GM12878 (cell line): ENCODE results near the gene LGMN. TPM values are rescaled to one million over a fixed set of nuclear protein-coding genes. Genes with fewer than 3 reads are reported as not detected.
"Not testable (repeated sequence)": the region's sequence is repeated elsewhere in the genome, so short reads cannot be mapped to it uniquely, and the experiment has no call there.

Experiments
- ATAC-seq: fragments of 200-7000 bp; cut with Tn5 transposase; 3 replicates; pipeline ENCODE4 v1.9.1; 2020; ENCODE audit warnings: mild to moderate bottlenecking, moderate library complexity
- BruUV-seq: library from RNA; stranded (reverse); fragments of 400-500 nt; replicated peaks from 2 replicates; lab custom pipeline; 2021; lab: Mats Ljungman, UMichigan
- CTCF ChIA-PET: fragments of 300-600 bp; sonication (Branson Sonifier 250); formaldehyde crosslinking; extraction: SDS; loops from one replicate; lab custom pipeline; 2021; ENCODE audit warnings: inconsistent platforms; lab: Yijun Ruan, JAX
- POLR2A ChIA-PET: fragments of 350-600 bp; formaldehyde crosslinking; extraction: SDS; loops from one replicate; lab custom pipeline; 2021; ENCODE audit warnings: inconsistent platforms; lab: Charles Lee
- RAD21 ChIA-PET: fragments of 300-600 bp; sonication (Branson Sonifier 250); formaldehyde crosslinking; loops from one replicate; lab custom pipeline; 2023; ENCODE audit warnings: antibody characterized with exemption; ENCODE audit not compliant: unreplicated experiment; lab: Charles Lee
- SMC1A ChIA-PET: fragments of 300-600 bp; sonication (Branson Sonifier 250); formaldehyde crosslinking; loops from one replicate; lab custom pipeline; 2023; ENCODE audit not compliant: unreplicated experiment, uncharacterized antibody; lab: Charles Lee
- DNase-seq: peaks from one replicate; pipeline ENCODE4 v3.0.0-alpha.2; 2011; ENCODE audit warnings: low read depth, low spot score
- FAIRE-seq: peaks from 3 replicates; lab custom pipeline; 2011; peaks lifted over from hg19 to GRCh38; lab: Jason Lieb, UNC
- H2AFZ ChIP-seq: 2 replicates; pipeline ENCODE4 v1.6.0; 2011; ENCODE audit warnings: low read depth, low read length, control low read depth; ENCODE audit not compliant: control insufficient read depth
- H3K27ac ChIP-seq: 2 replicates; pipeline ENCODE4 v1.5.1; 2011; ENCODE audit warnings: control low read depth; ENCODE audit not compliant: control insufficient read depth, insufficient read depth
- H3K27me3 ChIP-seq, 2 experiments: replicated peaks in 1 of 2; 2 replicates each; pipeline versions ENCODE4 v1.6.0 to v1.6.1; 2011; ENCODE audit warnings: low read length in 1 of 2; ENCODE audit not compliant: control insufficient read depth in 2 of 2, insufficient read depth in 2 of 2
- H3K36me3 ChIP-seq, 2 experiments: 2 replicates each; pipeline ENCODE4 v1.5.1; 2011; ENCODE audit warnings: low read length in 1 of 2; ENCODE audit not compliant: control insufficient read depth in 2 of 2, insufficient read depth in 2 of 2
- H3K4me1 ChIP-seq: 2 replicates; pipeline ENCODE4 v1.6.1; 2011; ENCODE audit warnings: mild to moderate bottlenecking, low read length, moderate library complexity, mixed read lengths; ENCODE audit not compliant: control insufficient read depth, insufficient read depth
- H3K4me2 ChIP-seq: 2 replicates; pipeline ENCODE4 v1.6.0; 2011; ENCODE audit warnings: control low read depth; ENCODE audit not compliant: control insufficient read depth, insufficient read depth
- H3K4me3 ChIP-seq: fragments of 200-600 bp; sonication (generic); 2 replicates; pipeline ENCODE4 v1.5.1; 2016
- H3K79me2 ChIP-seq: 2 replicates; pipeline ENCODE4 v1.6.0; 2011; ENCODE audit warnings: low read length; ENCODE audit not compliant: control insufficient read depth, insufficient read depth
- H3K9ac ChIP-seq: 2 replicates; pipeline ENCODE4 v1.8.0; 2011; ENCODE audit warnings: low read length, control low read depth, mixed read lengths; ENCODE audit not compliant: control insufficient read depth, insufficient read depth
- H3K9me3 ChIP-seq: replicated peaks from 3 replicates; pipeline ENCODE4 v1.5.1; 2011; ENCODE audit warnings: mild to moderate bottlenecking, low read length; ENCODE audit not compliant: control insufficient read depth, insufficient read depth
- H4K20me1 ChIP-seq: 2 replicates; pipeline ENCODE4 v1.6.0; 2011; ENCODE audit not compliant: control insufficient read depth, insufficient read depth
- BACH1 ChIP-seq: fragments of 450-650 bp; IDR thresholded peaks from 2 replicates; pipeline ENCODE4 v1.6.1; 2017; ENCODE audit warnings: mild to moderate bottlenecking, borderline replicate concordance
- BCL11A ChIP-seq: IDR thresholded peaks from 2 replicates; pipeline ENCODE4 v1.6.1; 2011; ENCODE audit warnings: low read depth, low read length
- CBFB ChIP-seq: IDR thresholded peaks from 2 replicates; pipeline ENCODE4 v1.6.1; 2016; ENCODE audit warnings: antibody characterized with exemption, low read depth
- CEBPB ChIP-seq, 2 experiments: fragments of 150-350 bp in 1 of 2; IDR thresholded peaks; 2 replicates each; pipeline ENCODE4 v1.6.1; 2012 to 2014; ENCODE audit warnings: low read depth in 2 of 2, low read length in 2 of 2, borderline replicate concordance in 1 of 2, inconsistent platforms in 1 of 2
- DPF2 ChIP-seq: fragments of 450-650 bp; IDR thresholded peaks from 2 replicates; pipeline ENCODE4 v1.6.1; 2017; ENCODE audit warnings: mild to moderate bottlenecking
- EED ChIP-seq: sonication (generic); IDR thresholded peaks from 2 replicates; pipeline ENCODE4 v1.6.1; 2016; ENCODE audit warnings: antibody characterized with exemption, low read depth
- GATAD2B ChIP-seq: fragments of 450-650 bp; conservative IDR thresholded peaks from 2 replicates; pipeline ENCODE4 v1.6.1; 2017; ENCODE audit warnings: low read depth, mild to moderate bottlenecking, moderate library complexity
- IKZF2 ChIP-seq, 2 experiments: fragments of 450-650 bp; IDR thresholded peaks; 2 replicates each; pipeline ENCODE4 v1.6.1; 2017; ENCODE audit warnings: mild to moderate bottlenecking in 2 of 2, moderate library complexity in 2 of 2
- MEF2B ChIP-seq: fragments of 450-650 bp; IDR thresholded peaks from 2 replicates; pipeline ENCODE4 v1.6.1; 2018; ENCODE audit warnings: mild to moderate bottlenecking, moderate library complexity; ENCODE audit not compliant: partially characterized antibody, poor library complexity, severe bottlenecking
- MYB ChIP-seq: fragments of 150-350 bp; IDR thresholded peaks from 2 replicates; pipeline ENCODE4 v1.6.1; 2014; ENCODE audit warnings: mild to moderate bottlenecking, low read depth, low read length, borderline replicate concordance
- NFIC ChIP-seq: IDR thresholded peaks from 2 replicates; pipeline ENCODE4 v1.6.1; 2012; ENCODE audit warnings: low read depth, mild to moderate bottlenecking, inconsistent platforms, low read length, moderate library complexity
- PAX8 ChIP-seq: fragments of 450-650 bp; IDR thresholded peaks from 2 replicates; pipeline ENCODE4 v1.6.1; 2017; ENCODE audit warnings: mild to moderate bottlenecking, moderate library complexity
- RAD51 ChIP-seq: fragments of 450-650 bp; IDR thresholded peaks from 2 replicates; pipeline ENCODE4 v1.6.1; 2016; ENCODE audit warnings: moderate library complexity, mild to moderate bottlenecking, inconsistent platforms
- RELA ChIP-seq: fragments of 450-650 bp; IDR thresholded peaks from 2 replicates; pipeline ENCODE4 v1.8.0; 2014; ENCODE audit warnings: borderline replicate concordance; ENCODE audit not compliant: partially characterized antibody
- TCF12 ChIP-seq: IDR thresholded peaks from 2 replicates; pipeline ENCODE4 v1.6.1; 2011; ENCODE audit warnings: low read depth, mild to moderate bottlenecking, low read length
- ZBED1 ChIP-seq: IDR thresholded peaks from 2 replicates; pipeline ENCODE4 v1.6.1; 2016; ENCODE audit warnings: borderline replicate concordance
- ZNF217 ChIP-seq: fragments of 450-650 bp; IDR thresholded peaks from 2 replicates; pipeline ENCODE4 v1.6.1; 2017; ENCODE audit warnings: antibody characterized with exemption, mild to moderate bottlenecking
- WGBS: methylation state at CpG from one replicate; pipeline ENCODE4 v1.1.6; 2016; ENCODE audit warnings: low lambda C conversion rate; ENCODE audit not compliant: insufficient replicate concordance, insufficient coverage; ENCODE audit errors: missing lambda C conversion rate; 5-methylcytosine and 5-hydroxymethylcytosine counted together
- in situ Hi-C: fragments of 300-500 bp; cut with MboI; formaldehyde crosslinking; loops from 9 replicates; pipeline ENCODE4 v1.14.3; 2018; ENCODE audit warnings: mixed read lengths
- intact Hi-C: fragments of 100-400 bp; cut with micrococcal nuclease; formaldehyde crosslinking; loops from one replicate; pipeline ENCODE4 v1.14.2; 2022; ENCODE audit not compliant: unreplicated experiment
- polyA plus RNA-seq, 11 experiments: library from polyadenylated mRNA; depleted of rRNA in 4 of 11; unstranded in 6 of 11; stranded (reverse) in 5 of 11; fragments of >200 nt; fragmentation: Nextera tagmentation in 4 of 11; fragmentation: Illumina TruSeq in 1 of 11; extraction: Ambion mirVana in 4 of 11; extraction: Trizol in 1 of 11; gene quantifications; 1 replicate in 1 of 11; 2 replicates in 10 of 11; pipeline versions ENCODE4 v1.2.1 to v1.2.3, GENCODE V29; 2011 to 2016; ENCODE audit warnings: inconsistent platforms in 2 of 11, missing spikeins in 2 of 11, low read depth in 1 of 11
- total RNA-seq, 4 experiments: library from RNA; depleted of rRNA in 3 of 4; stranded (reverse); fragments of >200 nt in 3 of 4; fragmentation: Illumina TruSeq in 1 of 4; extraction: Trizol in 1 of 4; gene quantifications; 2 replicates each; pipeline versions ENCODE4 v1.2.1 to v1.2.3, GENCODE V29; 2013 to 2021
- TF ChIP-seq, protein P1 (sequence below): IDR thresholded peaks from 2 replicates; pipeline ENCODE4 v1.6.1; 2012; ENCODE audit warnings: low read length, inconsistent platforms
- TF ChIP-seq, protein P2 (sequence below): fragments of 450-650 bp; IDR thresholded peaks from 2 replicates; pipeline ENCODE4 v1.6.1; 2017; ENCODE audit warnings: low read depth, mild to moderate bottlenecking, moderate library complexity
- TF ChIP-seq, protein P3 (sequence below): fragments of 450-650 bp; IDR thresholded peaks from 2 replicates; pipeline ENCODE4 v1.6.1; 2017; ENCODE audit warnings: mild to moderate bottlenecking, low read depth, inconsistent platforms; ENCODE audit not compliant: poor library complexity, severe bottlenecking

LGMN gene
- total and polyA plus RNA-seq, 10 of the 15 experiments (the other 5 are each of a cell fraction or from before 2014, with no cell fraction given) = 0.71 to 192 (median 3.9) TPM

DNA sequence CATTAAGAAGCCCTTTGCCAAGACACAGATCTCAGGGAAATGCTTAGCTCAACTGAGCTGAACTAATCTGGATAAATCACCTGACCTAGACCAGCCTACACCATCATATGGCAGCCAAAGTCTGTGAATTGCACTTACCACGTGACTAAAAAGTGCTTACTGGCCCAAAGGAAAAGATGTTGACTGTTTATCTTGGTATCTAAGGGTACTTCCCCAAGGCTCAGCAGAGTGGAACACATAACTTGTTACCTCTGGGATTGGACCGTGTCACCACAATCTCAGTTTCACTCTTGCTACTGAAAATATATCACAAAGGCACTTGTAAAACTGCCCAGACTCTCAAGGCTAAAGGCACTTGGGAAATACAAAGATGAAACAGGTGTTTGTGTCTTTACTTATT, 26.9 kb upstream of the LGMN start:
- H3K27ac ChIP-seq = not testable (repeated sequence)
- TF ChIP-seq PAX8 (peak; percentile 72; the same call in 1 of the 2 replicates), ZNF217 (peak; percentile 54; the same call in 1 of the 2 replicates), BCL11A (peak; percentile 81), TCF12 (peak; percentile 60; the same call in 1 of the 2 replicates), IKZF2 (IDR thresholded peaks at IDR 0.05) (peak; percentile 97), BACH1 (peak; percentile 71; the same call in 1 of the 2 replicates), MEF2B (peak; percentile 89), EED (peak; percentile 79), GATAD2B (0 out of 2 replicates have a peak, but pooled peaks have one; percentile 52), CBFB (0 out of 2 replicates have a peak, but pooled peaks have one; percentile 40), NFIC (peak; percentile 79; the same call in 1 of the 2 replicates), RELA (peak; percentile 61), ZBED1 (peak; percentile 85; the same call in 1 of the 2 replicates), DPF2 (peak; percentile 49; the same call in 1 of the 2 replicates), MYB (0 out of 2 replicates have a peak, but pooled peaks have one; percentile 44), RAD51 (peak; percentile 98), CEBPB (IDR thresholded peaks at IDR 0.05; ENCODE audit: borderline replicate concordance in 1 of 2, low read depth in 2 of 2, low read length in 2 of 2) (0 out of 4 replicates have a peak, but pooled peaks of 1 of the 2 experiments have one; percentile 45)
- TF ChIP-seq, protein P1, sequence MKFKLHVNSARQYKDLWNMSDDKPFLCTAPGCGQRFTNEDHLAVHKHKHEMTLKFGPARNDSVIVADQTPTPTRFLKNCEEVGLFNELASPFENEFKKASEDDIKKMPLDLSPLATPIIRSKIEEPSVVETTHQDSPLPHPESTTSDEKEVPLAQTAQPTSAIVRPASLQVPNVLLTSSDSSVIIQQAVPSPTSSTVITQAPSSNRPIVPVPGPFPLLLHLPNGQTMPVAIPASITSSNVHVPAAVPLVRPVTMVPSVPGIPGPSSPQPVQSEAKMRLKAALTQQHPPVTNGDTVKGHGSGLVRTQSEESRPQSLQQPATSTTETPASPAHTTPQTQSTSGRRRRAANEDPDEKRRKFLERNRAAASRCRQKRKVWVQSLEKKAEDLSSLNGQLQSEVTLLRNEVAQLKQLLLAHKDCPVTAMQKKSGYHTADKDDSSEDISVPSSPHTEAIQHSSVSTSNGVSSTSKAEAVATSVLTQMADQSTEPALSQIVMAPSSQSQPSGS = peak; percentile 77
- TF ChIP-seq, protein P2, sequence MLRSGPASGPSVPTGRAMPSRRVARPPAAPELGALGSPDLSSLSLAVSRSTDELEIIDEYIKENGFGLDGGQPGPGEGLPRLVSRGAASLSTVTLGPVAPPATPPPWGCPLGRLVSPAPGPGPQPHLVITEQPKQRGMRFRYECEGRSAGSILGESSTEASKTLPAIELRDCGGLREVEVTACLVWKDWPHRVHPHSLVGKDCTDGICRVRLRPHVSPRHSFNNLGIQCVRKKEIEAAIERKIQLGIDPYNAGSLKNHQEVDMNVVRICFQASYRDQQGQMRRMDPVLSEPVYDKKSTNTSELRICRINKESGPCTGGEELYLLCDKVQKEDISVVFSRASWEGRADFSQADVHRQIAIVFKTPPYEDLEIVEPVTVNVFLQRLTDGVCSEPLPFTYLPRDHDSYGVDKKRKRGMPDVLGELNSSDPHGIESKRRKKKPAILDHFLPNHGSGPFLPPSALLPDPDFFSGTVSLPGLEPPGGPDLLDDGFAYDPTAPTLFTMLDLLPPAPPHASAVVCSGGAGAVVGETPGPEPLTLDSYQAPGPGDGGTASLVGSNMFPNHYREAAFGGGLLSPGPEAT = peak; percentile 90
- TF ChIP-seq, protein P3, sequence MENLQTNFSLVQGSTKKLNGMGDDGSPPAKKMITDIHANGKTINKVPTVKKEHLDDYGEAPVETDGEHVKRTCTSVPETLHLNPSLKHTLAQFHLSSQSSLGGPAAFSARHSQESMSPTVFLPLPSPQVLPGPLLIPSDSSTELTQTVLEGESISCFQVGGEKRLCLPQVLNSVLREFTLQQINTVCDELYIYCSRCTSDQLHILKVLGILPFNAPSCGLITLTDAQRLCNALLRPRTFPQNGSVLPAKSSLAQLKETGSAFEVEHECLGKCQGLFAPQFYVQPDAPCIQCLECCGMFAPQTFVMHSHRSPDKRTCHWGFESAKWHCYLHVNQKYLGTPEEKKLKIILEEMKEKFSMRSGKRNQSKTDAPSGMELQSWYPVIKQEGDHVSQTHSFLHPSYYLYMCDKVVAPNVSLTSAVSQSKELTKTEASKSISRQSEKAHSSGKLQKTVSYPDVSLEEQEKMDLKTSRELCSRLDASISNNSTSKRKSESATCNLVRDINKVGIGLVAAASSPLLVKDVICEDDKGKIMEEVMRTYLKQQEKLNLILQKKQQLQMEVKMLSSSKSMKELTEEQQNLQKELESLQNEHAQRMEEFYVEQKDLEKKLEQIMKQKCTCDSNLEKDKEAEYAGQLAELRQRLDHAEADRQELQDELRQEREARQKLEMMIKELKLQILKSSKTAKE = peak; percentile 92

More for the DNA sequence above, 26.9 kb upstream of the LGMN start:
- in situ Hi-C loops = loop anchor here (10.0 kb wide), 1 partner anchor 190 kb away; no protein-coding TSS in a partner anchor
- peaks cover 24% of the 10 kb centered on the region for H3K4me1 ChIP-seq
- H3K9ac ChIP-seq, H3K36me3 ChIP-seq, H3K79me2 ChIP-seq, H2AFZ ChIP-seq, H4K20me1 ChIP-seq, H3K4me3 ChIP-seq, H3K9me3 ChIP-seq, intact Hi-C loops, BruUV-seq, H3K27me3 ChIP-seq: not testable (repeated sequence)
- SMC1A ChIA-PET = interaction anchor here (0.7 to 3.7 kb wide), 8 partner anchors 8 to 72 kb away, joined by 3 to 15 read pairs (median 4); no protein-coding TSS in a partner anchor
- CTCF ChIA-PET = interaction anchor here (0.9 to 2.1 kb wide), 7 partner anchors 9 to 89 kb away, joined by 3 to 11 read pairs (median 4); no protein-coding TSS in a partner anchor
- WGBS = 2% methylated on average over 2 of the region's 2 CpGs
- FAIRE-seq = peak; percentile 84
- peak; percentile 90 for DNase-seq
- 0 out of 2 replicates have a peak overlapping the region, but pooled peaks have one; percentile 30 for H3K4me2 ChIP-seq
- RAD21 ChIA-PET = interaction anchor here (0.8 to 2.3 kb wide), 6 partner anchors 8 to 62 kb away, joined by 3 to 12 read pairs (median 4); no protein-coding TSS in a partner anchor
- ATAC-seq = peak; percentile 97
- POLR2A ChIA-PET = interaction anchor here (0.6 to 1.6 kb wide), 8 partner anchors 21 to 1265 kb away, joined by 3 to 5 read pairs (median 4); partner anchors contain the start of gene PPP4R3A
